NCI-H446 treated with DMSO at 0.1 percent for 48 hours (cell line): ENCODE results near the gene MPL.
"Not testable (repeated sequence)": the region's sequence is repeated elsewhere in the genome, so short reads cannot be mapped to it uniquely, and the experiment has no call there.

Source experiments
- DNase-seq: peaks from one replicate; lab custom pipeline; 2025; lab: John Stamatoyannopoulos, UW

MPL gene

DNA sequence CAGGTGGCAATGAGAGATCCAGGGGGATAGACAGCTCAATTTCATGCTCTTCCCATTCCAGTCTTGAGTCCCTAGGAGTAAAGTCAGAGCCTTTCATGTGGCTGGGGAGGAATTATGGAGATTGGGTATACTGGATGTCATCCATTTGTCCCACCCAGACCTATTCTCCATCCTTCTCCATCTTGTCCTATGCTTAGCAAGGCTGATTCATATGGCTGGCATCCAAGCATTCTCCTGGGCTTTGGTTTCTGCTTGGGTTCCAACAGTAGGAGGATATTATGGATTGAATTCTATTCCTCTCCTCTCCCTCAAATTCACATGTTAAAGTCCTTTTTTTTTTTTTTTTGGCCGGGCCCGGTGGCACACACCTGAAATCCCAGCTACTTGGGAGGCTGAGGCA is 17.3 kb downstream of the MPL start:
- DNase-seq = no peak

GRCh38 chr1:43357251-43357650 is 19.6 kb downstream of the MPL start:
- no peak for DNase-seq

GRCh38 chr1:43358121-43358745 is 20.6 kb downstream of the MPL start:
- no peak for DNase-seq

DNA sequence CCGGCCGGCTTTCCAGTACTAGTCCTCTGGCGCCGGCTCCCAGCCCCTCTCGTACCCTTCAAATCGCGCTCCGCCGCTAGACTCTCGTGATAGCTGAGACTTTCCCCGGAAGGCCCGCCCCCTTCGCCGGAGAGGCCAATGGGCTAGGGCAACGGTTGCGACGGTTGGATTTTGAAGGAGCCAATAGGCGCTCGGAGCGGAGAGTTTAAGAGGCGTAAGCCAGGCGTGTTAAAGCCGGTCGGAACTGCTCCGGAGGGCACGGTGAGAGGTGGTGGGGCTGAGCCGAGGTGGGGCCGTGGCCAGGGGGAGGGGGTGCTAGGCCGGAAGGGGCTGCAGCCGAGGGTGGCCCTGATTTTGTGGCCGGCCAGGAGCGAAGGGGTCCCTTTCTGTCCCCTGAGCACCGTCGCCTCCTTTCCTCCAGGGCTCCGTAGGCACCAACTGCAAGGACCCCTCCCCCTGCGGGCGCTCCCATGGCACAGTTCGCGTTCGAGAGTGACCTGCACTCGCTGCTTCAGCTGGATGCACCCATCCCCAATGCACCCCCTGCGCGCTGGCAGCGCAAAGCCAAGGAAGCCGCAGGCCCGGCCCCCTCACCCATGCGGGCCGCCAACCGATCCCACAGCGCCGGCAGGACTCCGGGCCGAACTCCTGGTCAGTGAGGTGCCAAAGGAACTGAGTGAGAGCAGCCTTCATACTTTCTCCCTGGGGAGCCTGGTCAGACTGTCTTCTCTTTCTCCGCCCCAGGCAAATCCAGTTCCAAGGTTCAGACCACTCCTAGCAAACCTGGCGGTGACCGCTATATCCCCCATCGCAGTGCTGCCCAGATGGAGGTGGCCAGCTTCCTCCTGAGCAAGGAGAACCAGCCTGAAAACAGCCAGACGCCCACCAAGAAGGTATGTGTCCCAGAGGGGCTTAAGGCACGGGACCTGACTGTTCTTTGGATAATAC is 21.4 kb downstream of the MPL start, which contains the start of gene CDC20:
Gene CDC20, plus strand, starts transcription at position 236 of the 948 bp plus-strand sequence. Its CDS starts 235 bp downstream, at position 471.
- DNase-seq = peak; percentile 97

DNA sequence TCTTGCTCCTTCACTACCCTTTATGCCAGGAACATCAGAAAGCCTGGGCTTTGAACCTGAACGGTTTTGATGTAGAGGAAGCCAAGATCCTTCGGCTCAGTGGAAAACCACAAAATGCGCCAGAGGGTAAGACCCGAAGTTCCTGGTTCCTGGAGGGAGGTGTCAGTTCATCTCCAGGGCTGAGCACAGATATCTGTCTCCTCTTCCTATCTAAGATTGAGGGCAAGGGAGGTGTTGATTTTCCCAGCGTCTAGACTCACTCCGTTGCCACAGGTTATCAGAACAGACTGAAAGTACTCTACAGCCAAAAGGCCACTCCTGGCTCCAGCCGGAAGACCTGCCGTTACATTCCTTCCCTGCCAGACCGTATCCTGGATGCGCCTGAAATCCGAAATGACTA is 22.1 kb downstream of the MPL start:
- DNase-seq = no peak

- DNase-seq = no peak
Observed at GRCh38 chr1:43360616-43361015, 23.0 kb downstream of the MPL start.

- DNase-seq = no peak
Observed at GRCh38 chr1:43363283-43363934, 25.8 kb downstream of the MPL start.

DNA sequence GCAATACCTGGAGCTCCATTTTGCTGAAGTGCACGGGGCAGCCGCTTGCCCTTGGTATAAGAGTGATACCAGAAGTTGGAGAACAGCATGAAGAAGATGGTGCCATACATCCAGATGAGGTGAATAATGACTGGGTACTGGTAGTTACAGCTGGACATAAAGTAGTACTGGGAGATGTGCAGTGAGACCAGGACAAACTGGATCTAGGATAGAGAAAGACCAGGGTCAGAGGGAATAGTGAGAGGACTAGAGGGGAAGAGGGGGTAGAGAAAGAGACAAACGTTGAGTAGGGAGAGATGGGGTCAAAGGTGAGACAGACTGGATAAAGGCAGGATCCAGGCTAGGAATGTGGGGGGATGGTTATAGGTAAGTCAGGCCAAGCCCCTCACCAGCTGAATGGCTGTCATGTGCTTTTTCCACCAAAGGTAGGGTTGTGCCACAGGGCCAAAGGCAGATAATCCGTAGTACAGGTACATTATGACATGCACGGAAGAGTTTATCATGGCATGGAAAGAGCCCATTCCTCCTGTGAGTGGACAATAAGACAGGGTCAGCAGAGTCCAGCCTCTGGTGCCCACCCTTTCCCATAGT is 26.4 kb downstream of the MPL start:
- DNase-seq = no peak

- no peak for DNase-seq
Observed at GRCh38 chr1:43365678-43366077, 28.1 kb downstream of the MPL start.

DNA sequence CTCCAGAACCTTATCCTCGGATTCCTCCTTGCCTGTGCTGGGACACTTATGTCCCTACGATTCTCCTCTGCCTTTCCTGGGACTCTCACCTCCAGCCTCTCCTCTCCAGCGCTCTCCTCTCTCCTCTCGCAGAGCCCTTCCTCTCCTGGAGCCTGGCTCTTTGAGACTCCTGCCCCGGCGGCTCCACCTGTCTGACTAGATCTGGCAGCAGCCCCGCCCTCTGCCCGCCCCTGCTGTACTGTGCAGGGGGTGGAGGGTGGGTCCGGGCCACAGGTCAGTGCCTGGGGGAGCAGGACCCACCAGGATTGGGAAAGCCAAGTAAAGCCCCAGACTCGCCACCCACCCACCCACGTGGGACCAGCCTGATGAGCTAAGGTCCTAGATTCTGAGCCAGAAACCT is 28.6 kb downstream of the MPL start:
- DNase-seq = no peak

- DNase-seq = no peak
Observed at GRCh38 chr1:43366601-43367025, 29.0 kb downstream of the MPL start.

DNA sequence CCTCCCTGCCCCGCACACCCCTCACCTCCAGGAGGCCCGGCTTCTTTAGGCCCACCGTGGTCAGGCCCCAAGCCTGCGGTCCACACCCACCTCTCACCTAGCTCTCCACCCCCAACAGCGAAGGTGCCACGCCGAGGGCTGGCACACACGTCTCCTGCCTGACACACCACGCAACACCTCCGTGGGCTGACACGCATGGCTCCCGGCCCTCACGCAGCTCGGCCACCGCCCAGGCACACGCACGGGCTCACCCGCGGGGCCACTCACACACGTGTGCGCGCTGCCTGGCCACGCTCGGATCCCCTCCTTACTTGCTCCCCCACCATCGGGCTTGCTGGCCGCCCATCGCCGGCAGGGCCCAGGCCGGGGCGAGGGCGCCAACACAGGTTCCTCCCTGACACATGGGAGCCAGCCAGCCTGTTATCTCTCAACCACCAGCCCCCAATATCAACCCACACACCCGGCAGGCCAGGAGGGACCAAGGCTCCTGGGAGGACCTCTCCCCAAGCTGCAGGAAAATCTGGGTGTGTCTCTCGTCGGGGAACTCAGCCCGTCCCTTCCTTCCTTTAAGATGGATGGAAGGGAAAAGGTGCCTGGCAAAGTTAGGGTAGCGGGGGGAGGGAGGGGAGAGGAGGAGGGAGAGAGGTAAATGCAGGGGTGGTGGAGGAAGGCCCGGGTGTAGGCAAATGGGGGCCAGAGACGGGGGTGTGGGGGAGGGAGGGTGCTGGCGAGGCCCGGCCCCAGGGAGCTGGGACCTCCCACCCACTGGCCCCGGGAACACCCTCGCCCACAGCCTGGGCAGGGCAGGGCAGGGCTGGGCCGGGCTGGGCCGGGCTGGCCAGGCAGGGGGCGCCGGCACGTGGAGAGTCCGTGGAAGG is 29.6 kb downstream of the MPL start:
- no peak for DNase-seq

DNA sequence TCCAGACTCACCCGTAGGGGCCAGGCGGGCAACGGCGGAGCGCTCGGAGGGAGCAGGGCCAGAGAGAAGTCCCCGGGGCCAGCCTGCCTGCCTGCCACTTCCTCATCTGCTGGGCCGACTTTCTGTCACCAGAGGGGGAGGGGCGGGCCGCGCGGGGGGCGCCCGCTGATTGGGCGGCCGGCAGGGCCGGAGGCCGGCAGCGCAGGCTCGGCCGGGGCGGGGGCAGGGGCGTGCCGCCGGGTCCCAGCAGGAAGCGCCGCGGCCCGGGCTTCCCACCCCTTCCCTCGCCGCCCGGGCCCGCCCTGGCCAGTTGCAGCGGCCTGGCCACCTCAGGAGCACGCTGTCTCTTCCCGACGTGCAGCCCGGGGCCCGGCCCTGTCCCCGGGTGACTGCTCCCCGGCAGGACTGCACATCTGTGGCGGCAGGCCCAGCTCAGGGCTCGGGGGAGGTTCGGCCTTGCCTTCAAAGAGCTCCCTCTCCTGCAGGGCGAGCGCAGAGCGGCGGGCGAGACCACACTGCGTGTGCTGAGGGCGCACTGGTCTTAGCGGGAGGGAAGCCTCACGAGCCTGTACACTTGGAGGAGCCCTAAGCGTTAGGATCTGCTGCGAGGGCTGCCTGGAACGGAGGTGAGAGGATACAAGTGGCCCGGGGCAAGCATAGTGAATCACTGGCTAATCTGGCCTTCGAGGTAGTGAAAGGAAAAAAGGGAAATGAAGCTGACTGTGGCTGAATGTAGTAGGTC is 30.5 kb downstream of the MPL start, which contains the start of gene ELOVL1:
Gene ELOVL1, minus strand, starts transcription at position 108 of the 742 bp plus-strand sequence. CDS start 2,402 bp downstream, outside the sequence.
- peak; percentile 70 for DNase-seq

DNA sequence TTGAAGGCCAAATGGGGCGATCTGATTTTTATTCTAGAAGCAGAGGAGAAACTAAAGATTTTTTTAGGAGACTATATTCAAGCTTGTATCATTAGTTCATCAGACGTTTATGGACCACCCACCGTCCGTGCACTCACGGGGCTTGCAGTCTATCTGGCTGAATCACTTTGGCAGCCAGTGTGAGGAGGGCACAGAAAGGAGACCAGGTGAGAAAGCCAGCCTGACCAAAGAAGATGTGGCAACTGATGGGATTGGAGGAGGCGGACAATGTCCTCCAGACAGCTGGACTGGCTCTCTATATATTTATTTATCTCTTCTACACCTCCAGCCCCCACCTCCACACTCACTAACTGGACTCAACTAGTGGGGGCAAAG is 31.0 kb downstream of the MPL start:
- DNase-seq = no peak

GRCh38 chr1:43369779-43370178 is 32.2 kb downstream of the MPL start:
- DNase-seq = not testable (repeated sequence)

DNA sequence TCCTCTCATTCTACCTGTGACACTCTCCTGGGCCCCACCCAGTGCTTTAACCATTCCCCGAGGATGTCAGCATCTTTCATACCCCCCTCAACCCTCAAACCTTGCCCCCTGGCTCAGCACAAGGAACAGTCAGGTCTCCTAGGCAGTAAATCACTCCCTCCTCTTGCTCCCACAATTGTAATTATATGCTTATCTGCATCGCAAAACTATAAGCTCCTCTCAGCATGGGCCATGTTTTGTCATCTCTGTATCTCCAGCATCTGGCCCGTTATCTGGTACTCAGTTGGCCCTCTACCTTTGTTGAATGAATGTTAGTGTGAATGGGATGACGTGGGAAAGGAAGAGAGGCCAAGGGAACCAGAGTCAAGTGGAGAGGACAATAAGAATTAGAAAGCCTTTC is 32.9 kb downstream of the MPL start:
- DNase-seq = no peak

- no peak for DNase-seq
Observed at GRCh38 chr1:43372172-43372571, 34.6 kb downstream of the MPL start.

DNA sequence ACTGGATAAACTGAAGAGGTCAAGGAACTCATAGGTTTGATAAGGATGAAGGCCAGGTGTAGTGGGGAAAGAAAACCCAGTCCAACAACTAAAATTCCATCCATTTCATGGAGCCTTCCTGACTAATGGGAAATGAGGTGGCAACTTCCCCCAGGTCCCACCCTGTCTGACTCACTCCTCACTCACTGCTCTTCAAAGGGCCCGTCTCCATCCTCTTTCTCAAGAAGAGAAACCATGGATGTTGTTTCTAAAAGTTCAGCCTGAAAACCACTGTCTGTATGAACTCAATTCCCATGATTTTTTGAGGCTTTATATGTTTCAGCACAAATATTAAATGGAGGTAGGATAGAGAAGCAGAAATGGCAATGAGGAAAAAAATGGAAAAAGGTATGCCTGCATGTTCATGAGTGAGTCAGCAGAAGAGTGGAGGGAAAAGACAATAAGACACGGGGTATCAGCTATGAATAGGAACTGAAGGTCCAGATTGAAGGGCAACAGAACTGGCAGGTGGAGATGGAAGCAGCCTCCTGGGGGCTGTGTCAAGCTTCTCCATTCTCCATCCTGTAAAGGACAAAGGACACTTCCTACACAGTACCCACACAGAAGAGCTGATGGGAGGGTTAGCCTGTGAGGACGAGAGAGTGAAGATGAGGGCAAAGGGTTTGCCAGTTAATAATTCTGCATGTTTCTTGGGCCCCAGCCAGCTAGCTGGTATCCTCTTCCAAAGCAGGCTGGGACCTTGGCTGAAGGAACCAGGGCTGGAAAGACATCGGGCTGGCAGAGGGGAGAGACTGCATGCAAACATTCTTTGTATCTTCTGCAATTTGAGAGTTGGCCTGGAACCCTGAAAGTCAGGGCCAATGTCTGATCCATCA is 35.7 kb downstream of the MPL start:
- peak; percentile 23 for DNase-seq

DNA sequence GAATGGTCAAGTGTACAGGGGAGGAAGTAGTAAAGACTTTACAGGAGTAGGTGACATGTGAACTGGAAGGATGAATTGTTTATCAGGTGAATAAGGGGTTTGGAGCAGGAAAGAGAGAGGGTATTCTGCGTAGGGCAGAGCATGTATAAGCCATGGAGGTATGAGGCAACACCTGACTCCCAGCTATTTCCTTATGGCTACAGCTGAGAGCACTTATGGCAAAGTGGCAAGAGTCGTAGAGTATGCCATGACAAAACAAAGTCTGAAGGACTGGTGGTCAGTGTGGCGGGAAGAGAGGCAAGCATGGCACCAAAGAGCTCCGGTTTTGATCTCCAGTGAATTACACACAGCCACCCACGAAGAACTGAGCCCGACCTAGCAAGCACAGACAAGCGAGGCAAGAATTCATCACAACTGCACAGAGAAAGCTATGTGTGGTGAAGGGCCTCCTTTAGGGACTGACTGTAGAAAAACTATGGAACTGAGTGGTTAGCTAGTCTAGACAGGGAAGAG is 39.2 kb downstream of the MPL start:
- no peak for DNase-seq
